Mesodermal cell (in vitro differentiated cells): Measurements from ENCODE around the gene SPATA6.
"Not testable (repeated sequence)": the region's sequence is repeated elsewhere in the genome, so short reads cannot be mapped to it uniquely, and the experiment has no call there.

ENCODE experiments used
- H3K27ac ChIP-seq: 2 replicates; pipeline ENCODE4 v1.7.0; 2013; ENCODE audit warnings: mild to moderate bottlenecking, low read depth, low read length, moderate library complexity; ENCODE audit not compliant: severe bottlenecking
- H3K36me3 ChIP-seq: 2 replicates; pipeline ENCODE4 v1.7.1; 2013; ENCODE audit warnings: mild to moderate bottlenecking, low read length, moderate library complexity; ENCODE audit not compliant: control insufficient read depth, insufficient read depth
- H3K4me1 ChIP-seq: one replicate; pipeline ENCODE4 v1.7.1; 2013; ENCODE audit warnings: mild to moderate bottlenecking, low read length; ENCODE audit not compliant: insufficient read depth, control insufficient read depth, poor library complexity, severe bottlenecking
- H3K4me3 ChIP-seq: 2 replicates; pipeline ENCODE4 v1.7.0; 2013; ENCODE audit warnings: low read length, control low read depth, mild to moderate bottlenecking; ENCODE audit not compliant: insufficient read depth, poor library complexity, severe bottlenecking; ENCODE audit errors: extremely low read depth
- H3K9me3 ChIP-seq: 2 replicates; pipeline ENCODE4 v1.7.1; 2013; ENCODE audit warnings: mild to moderate bottlenecking, low read length, moderate library complexity; ENCODE audit not compliant: control insufficient read depth
- WGBS, 2 experiments: methylation state at CpG; one replicate each; pipeline ENCODE4 v1.1.5; 2013; ENCODE audit warnings: missing lambda C conversion rate in 2 of 2; ENCODE audit not compliant: insufficient coverage in 2 of 2; 5-methylcytosine and 5-hydroxymethylcytosine counted together

SPATA6 gene

DNA sequence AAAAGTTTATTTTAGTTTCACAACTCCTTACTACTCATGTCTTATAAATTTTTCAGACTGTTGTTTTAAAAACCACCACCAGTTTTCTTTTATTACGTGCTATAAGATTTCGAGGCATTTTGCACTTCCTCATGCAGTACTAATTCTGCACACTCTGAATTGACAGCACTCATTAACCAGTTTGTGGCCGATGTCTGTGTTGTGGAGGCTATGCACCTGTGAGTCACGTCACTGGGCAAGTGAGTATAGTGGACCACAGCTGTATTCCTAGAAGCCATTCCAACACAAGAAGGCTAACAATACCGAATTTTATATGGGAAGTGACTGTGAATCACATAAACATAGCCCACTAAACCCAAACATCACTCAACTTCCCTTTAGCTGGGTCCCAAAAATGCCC lies 21.0 kb upstream of the SPATA6 start:
- Histone ChIP-seq H3K4me3 (no peak overlapping the region), H3K36me3 (no peaks in the 10 kb centered on the region), H3K4me1 (peaks cover 13% of the 10 kb centered on the region), H3K27ac (no peak overlapping the region), H3K9me3 (no peaks in the 10 kb centered on the region)
- WGBS, 2 experiments, result 81 to 100% methylated on average over 1 to 4 of the region's 5 CpGs

DNA sequence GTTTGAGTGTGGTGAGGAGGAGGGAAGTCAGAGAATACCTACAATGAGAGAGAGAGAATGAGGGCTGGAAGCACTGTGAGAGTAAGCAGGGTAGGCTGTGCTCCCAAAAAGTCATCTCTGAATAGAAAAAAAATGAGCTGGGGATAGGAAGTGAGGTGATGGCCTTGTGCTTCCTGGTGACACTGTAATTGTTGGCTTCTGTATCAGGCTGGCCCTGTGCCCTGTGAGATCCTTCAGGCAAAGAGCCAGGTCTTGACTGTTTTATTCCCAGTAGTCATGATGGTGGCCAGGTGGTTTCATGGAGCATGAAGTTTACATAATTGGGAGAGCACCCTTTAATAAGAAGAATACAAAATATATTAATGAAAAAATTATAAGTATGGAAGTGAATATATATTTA lies 20.4 kb upstream of the SPATA6 start:
- Histone ChIP-seq H3K4me1 (peaks cover 13% of the 10 kb centered on the region), H3K4me3 (no peak overlapping the region), H3K9me3 (no peaks in the 10 kb centered on the region), H3K36me3 (no peaks in the 10 kb centered on the region), H3K27ac (no peak overlapping the region)

DNA sequence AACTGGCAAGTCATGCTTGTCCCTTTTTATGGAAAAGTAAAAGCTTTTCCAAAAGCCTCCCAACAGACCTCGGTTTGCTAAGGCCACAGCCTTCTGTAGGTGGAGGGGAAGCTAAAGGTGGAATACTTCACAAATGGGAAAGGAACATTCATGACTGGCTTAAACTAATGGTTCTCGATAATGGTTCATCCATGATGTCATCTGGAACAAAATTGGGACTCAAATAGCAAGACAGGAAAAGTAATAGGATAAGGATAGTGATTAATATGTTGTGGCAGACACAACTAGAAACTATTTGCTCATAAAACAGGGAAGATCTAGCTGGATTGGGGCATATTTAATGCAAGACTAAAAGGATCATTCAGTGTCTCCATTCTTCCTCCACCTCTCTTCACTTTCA lies 16.7 kb upstream of the SPATA6 start:
- WGBS, 2 experiments, result 69 to 72% methylated on average over 2 of the region's 2 CpGs

DNA sequence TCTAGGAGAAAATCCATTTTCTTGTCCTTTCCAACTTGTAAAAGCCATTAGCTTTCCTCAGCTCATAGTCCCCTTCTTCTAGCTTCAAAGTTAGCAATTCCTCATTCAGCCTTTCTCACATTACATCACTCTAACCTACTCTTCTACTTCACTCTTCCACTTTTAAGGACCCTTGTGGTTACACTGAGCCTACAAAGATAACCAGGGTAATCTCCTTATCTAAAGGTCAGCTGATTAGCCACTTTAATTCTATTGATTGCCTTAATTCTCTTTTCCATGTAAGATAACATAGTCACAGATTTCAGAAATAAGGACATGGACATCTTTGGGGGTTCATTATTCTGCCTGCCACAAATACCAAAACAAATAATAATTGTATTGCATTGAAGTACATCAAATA lies 8.5 kb upstream of the SPATA6 start:
- H3K4me1 ChIP-seq, result no peaks in the 10 kb centered on the region
- no peaks in the 10 kb centered on the region for H3K36me3 ChIP-seq
- H3K4me3 ChIP-seq, result no peak overlapping the region
- H3K9me3 ChIP-seq, result no peaks in the 10 kb centered on the region
- no peak overlapping the region for H3K27ac ChIP-seq

More for the DNA sequence above, 16.7 kb upstream of the SPATA6 start:
- Histone ChIP-seq H3K4me1 (peaks cover 3% of the 10 kb centered on the region), H3K4me3 (no peak overlapping the region), H3K36me3 (no peaks in the 10 kb centered on the region), H3K27ac (no peak overlapping the region), H3K9me3 (no peaks in the 10 kb centered on the region)

DNA sequence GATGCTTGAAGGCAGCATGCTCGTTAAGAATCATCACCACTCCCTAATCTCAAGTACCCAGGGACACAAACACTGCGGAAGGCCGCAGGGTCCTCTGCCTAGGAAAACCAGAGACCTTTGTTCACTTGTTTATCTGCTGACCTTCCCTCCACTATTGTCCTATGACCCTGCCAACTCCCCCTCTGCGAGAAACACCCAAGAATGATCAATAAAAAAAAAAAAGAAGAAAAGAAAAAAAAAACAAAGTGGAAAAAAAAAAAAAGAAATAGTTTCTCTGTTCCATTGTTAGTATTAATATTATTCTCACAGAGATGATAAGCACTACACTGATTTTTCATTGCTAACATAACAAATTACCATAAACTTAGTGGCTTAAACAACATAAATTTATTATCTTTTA lies 8.0 kb upstream of the SPATA6 start:
- not testable (repeated sequence) for H3K4me3 ChIP-seq, H3K27ac ChIP-seq, H3K36me3 ChIP-seq, H3K4me1 ChIP-seq, H3K9me3 ChIP-seq
- no CpG with 5 or more reads among the region's 4 CpGs for WGBS, 2 experiments

DNA sequence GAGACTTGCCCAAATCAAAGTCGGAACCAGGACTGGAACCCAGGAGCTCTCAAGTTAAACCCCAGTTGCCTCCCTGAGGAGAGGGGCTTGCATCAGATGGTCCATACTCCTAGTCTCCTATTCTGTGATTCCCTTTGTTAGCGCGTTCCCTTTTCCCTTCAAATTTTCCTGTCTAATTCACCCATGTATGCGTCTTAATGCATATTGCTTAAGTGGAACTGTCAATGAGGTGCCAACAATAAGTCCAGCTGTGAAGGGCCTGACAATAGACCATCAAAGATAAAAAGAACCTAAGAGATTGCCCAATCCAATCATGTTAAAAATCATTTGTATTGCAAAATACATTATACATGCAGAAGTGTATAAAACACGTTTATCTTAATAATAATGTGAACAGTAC lies 634 bp upstream of the SPATA6 start:
- WGBS, 2 experiments, result 22 to 76% methylated on average over 1 to 4 of the region's 5 CpGs
- Histone ChIP-seq H3K4me1 (peaks cover 10% of the 10 kb centered on the region), H3K36me3 (no peaks in the 10 kb centered on the region), H3K4me3 (peak overlapping the region; percentile 77), H3K27ac (peak overlapping the region; percentile 23), H3K9me3 (no peaks in the 10 kb centered on the region)

DNA sequence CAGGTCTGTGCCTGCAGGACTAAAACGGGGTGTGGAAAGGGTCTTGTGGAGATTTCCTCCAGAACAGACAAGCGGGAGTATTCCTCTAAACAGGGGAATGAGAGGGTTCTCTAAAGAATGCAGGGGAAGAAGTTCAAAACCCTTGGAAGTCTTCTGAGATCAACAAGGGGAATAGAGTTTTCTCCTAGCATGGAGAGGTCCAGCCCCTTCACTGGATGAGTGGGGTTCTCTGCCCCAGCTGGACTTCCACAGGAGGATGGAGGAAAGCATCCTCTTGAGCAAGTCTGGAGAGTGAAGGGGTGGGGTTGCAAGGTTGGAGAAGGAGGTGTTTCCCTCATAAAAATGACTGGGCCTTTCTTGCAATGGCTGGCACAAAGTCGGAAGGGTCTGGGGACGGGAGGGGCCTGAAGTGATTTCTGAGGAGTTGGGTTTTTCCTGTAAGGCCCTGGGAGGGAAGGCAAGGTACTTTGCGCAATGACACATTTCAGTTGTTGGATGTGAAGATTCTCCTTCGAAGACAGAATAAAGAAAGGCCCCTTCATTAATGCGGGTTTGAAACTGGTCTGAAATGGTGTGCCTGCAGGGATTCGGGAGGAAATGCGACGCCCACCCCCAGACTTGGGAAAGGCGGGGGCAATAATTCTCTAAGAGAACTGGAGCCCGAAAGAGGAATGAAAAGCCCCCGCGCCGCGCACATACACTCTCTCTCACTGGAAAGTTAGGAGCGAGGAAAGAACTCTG lies 884 bp downstream of the SPATA6 start:
- no peaks in the 10 kb centered on the region for H3K36me3 ChIP-seq

DNA sequence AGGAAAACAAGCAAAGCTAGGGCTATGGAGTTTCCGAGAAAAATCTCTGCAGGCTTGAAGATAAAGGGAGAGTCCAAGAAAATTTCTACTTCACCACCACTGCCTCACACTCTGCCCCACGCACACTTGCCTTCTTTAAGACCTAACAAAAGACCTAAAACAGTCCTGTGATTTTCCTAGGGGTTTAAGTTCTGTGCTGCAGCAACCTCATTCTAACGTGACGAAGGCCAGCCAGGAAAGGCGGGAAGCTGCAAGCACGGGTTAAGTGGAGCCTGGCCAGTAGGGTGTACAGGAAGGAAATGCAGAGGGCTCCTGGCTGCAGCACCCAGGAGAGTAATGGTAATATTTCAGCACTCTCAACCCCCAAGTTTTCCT lies 1.5 kb downstream of the SPATA6 start:
- H3K27ac ChIP-seq, result no peak overlapping the region
- no peak overlapping the region for H3K4me3 ChIP-seq
- peaks cover 10% of the 10 kb centered on the region for H3K4me1 ChIP-seq
- WGBS, 2 experiments, result 71 to 93% methylated on average over 1 to 3 of the region's 6 CpGs
- H3K9me3 ChIP-seq, result no peaks in the 10 kb centered on the region
- no peaks in the 10 kb centered on the region for H3K36me3 ChIP-seq

More for the DNA sequence above, 884 bp downstream of the SPATA6 start:
- Histone ChIP-seq H3K9me3 (no peaks in the 10 kb centered on the region), H3K4me3 (peak overlapping the region; percentile 77), H3K4me1 (peaks cover 10% of the 10 kb centered on the region), H3K27ac (peak overlapping the region; percentile 73)
- WGBS, 2 experiments, result 17 to 36% methylated on average over 11 to 16 of the region's 17 CpGs

DNA sequence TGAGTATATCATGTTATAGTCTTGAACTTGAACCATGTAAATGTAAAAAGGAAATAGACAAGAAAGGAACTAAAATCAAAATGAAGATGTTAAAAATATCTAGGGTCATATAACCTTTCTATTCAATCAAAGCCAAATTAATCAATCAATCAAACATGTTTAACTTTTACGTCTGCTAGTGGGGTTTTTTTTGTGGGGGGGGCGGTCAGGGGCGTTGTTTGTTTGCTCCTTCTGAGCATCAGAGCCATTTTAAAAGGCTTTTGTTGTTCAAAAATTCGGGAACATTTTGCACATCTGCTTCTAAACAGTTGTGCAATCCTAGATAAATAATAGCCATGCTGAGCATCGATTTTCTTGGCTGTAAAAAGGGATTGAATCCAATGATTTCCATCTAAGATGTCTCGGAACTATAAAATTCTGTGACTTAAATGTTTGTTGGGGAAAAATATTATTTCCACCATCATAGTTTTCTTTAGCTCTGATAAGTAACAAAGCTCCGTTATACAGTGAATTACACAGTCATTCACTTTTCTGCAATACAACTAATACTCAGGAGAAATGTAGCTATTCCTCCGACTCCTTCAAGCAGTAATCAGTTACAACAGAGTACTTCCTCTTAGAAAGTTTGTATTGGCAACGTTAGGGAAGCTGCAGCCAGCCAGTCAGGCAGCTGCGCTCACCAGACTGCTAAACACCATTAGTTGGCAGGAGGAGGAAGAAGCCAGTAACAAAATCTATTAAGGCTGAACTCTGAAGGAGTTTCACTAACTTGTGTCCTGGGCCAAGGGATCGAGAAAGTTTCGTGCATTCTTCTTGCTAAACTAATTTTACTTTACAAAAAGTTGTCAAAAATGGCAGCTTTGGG lies 2.2 kb downstream of the SPATA6 start:
- Histone ChIP-seq H3K4me3 (no peak overlapping the region), H3K9me3 (no peaks in the 10 kb centered on the region), H3K27ac (no peak overlapping the region), H3K36me3 (no peaks in the 10 kb centered on the region), H3K4me1 (peaks cover 10% of the 10 kb centered on the region)
- WGBS, 2 experiments, result 71 to 86% methylated on average over 4 to 7 of the region's 12 CpGs

DNA sequence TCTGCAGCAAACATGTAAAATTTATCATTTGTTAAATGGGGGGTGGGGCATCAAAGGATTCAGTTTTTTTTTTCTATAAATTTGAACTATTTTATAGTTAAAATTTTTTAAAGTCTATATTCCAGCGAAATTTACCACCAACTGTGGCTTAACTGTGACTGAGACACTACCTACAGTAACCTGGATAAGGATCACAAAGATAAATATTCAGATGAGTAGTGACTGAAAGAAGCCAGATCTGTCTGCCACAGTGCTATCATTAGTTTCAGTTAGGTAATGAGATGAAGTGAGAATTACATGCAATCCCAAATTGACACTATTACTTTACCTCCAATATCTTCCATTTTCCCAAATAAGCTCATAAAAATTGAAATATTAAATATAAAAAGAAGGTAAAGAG lies 5.4 kb downstream of the SPATA6 start:
- no CpG with 5 or more reads among the region's 1 CpG for WGBS, 2 experiments
- H3K4me3 ChIP-seq, result no peak overlapping the region
- peaks cover 7% of the 10 kb centered on the region for H3K4me1 ChIP-seq
- no peaks in the 10 kb centered on the region for H3K9me3 ChIP-seq
- no peaks in the 10 kb centered on the region for H3K36me3 ChIP-seq
- no peak overlapping the region for H3K27ac ChIP-seq

DNA sequence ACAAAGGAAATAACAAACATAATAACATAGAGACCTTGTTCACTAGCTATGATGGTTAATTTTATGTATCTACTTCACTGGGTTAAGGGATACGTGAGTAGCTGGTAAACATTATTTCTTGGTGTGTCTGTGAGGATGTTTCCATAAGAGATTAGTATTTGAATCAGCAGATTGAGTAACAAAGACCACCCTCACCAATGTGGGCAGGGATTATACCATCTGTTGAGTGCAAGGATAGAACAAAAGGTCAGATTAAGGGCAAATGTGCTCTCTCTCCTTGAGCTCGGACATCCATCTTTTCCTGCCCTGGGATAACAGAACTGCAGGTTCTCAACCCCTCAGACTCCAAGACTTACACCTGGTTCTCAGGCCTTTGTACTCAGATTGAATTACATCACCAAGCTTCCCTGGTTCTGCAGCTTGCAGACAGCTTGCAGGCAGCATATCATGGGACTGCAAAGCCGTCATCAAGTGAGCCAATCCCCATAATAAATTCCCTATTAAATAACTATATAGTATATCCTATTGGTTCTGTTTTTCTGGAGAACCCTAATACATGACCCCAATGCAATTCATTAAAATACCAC lies 9.2 kb downstream of the SPATA6 start:
- H3K36me3 ChIP-seq, result no peaks in the 10 kb centered on the region
- 70% methylated on average over 1 of the region's 3 CpGs; no CpG with 5 or more reads in 1 of the 2 experiments for WGBS, 2 experiments

More for the DNA sequence above, 9.2 kb downstream of the SPATA6 start:
- H3K9me3 ChIP-seq, result no peaks in the 10 kb centered on the region
- no peak overlapping the region for H3K27ac ChIP-seq
- H3K4me3 ChIP-seq, result no peak overlapping the region
- no peaks in the 10 kb centered on the region for H3K4me1 ChIP-seq
